NCI-H2029 (cell line): ENCODE data around the gene LRP1.

Source experiments
- DNase-seq: peaks from one replicate; lab custom pipeline; 2025; lab: John Stamatoyannopoulos, UW

Gene LRP1

DNA sequence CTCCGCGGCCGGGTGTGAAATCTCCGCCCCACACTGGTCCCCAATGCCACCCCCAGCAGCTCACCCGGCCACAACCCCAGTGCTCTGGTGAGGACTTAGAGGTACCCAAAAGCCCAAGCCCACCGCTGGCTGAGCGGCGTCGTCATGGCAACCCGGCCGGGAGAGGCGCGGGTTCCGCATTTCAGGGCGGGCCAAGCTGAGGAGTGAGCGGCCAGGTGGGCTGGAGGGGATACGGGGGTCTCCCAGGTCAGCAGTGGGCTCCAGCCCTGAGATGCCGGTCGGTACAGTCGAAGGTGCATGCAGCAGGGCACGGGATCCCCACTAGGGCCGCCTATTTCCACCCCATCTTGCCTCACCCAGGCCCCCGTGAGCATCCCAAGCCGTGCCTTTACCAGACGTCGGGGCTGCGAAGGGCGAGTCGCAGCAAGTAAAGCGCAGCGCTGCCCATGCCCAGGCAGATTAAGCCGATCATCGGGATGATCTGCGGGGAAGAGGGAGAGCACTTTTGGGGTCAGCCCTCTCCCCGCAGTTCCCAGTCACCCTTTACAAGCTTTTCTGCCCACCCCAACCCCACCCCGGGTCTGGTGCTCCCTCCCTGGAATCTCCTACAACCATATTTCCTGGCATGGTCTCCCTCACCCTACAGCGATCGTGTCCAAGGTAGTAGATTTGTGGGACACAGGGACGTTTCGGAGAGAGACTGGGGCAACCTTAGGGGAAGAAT lies 108.1 kb downstream of the LRP1 start:
- DNase-seq = no peak

DNA sequence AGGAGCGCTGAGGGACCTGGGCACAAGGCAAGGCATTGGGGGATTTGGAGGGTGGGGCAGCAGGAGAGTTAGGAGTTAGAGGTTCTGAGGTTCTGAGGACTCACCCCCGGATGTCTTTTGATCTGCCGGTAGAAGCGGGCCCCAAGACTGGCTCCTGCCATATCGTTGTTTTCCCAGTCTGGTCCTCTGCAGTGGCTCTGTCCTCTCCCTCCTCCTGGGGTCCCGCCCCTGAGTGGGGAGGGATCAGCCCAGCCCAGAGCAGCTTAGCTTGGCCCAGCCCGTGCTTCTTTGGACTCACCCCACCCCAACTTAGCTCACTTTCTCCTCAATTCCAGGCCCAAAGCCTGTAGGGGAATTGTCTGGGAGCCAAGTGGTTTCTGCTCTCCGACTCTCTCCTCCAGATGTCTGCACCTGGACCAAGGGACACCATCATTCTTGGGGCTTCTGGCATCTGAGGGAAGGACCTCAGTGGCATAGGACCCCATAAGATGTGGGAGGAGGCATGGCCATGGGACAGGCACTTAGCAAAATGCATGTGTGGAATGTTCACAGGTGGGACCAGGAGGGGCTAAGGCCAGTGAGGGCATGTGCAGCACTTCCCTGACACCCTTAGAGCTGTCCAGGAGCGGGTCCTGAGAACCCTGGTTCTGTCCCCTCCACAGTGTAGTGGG lies 108.8 kb downstream of the LRP1 start:
- no peak for DNase-seq

DNA sequence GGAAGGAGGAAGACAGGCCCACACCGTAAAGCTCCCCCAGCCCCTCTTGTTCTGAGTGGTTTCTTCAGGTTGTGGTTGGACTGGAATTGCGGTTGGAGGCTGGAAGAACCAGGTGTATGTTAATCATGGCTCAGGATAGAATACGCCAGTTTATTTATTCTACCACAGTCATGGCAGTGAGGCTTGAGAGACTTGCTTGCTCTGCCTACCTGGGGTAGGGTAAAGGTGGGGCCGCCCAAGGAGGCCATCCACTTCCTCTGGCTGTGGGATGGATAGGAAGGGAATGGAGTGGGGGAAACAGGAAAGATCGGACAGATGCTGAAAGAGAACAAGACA lies 109.3 kb downstream of the LRP1 start:
- peak; percentile 59 for DNase-seq

DNA sequence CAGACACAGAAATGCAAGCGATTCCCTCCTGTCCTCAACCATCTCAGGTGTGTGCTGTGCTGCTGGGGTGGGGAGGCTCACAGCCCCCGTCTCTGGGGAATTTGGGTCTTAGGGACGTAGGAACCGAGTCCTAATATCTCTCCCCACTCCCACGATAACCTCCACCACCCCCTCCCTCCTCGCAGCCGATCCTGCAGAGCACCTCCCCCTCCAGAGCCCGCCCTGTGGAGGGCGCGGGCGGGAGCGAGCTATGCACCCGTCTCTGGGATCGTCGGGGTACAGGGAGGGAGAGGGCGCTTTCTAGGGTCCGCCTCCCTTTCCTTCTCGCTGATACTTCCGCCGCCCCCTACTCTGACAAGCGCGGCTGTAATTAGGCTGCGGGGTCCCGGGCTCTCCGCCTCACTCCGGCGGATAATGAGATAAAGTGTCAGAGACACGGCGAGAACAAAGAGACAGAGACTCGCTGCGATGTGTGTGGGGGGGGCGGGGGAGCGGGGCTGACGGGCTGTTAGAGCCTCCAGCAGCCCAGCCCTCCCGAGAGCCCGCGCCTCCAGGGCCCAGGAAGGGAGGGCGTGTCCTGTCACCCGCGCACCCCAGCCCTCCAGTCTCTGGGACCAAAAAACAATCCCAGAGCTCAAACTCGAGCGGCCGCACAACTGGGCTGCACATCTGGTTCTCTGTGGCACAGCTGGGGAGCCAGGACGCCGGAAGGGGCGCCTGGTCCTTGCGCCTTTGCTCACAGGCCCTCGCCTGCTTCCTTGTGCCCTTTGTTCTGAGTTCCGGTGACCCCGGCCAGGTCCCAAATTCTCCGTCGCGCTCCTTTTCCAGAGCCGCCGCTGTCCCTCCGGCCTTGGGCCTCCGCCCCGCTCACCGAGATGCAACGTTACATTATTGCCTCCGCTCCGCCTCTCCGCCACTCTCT lies 109.9 kb downstream of the LRP1 start:
- peak; percentile 23 for DNase-seq

DNA sequence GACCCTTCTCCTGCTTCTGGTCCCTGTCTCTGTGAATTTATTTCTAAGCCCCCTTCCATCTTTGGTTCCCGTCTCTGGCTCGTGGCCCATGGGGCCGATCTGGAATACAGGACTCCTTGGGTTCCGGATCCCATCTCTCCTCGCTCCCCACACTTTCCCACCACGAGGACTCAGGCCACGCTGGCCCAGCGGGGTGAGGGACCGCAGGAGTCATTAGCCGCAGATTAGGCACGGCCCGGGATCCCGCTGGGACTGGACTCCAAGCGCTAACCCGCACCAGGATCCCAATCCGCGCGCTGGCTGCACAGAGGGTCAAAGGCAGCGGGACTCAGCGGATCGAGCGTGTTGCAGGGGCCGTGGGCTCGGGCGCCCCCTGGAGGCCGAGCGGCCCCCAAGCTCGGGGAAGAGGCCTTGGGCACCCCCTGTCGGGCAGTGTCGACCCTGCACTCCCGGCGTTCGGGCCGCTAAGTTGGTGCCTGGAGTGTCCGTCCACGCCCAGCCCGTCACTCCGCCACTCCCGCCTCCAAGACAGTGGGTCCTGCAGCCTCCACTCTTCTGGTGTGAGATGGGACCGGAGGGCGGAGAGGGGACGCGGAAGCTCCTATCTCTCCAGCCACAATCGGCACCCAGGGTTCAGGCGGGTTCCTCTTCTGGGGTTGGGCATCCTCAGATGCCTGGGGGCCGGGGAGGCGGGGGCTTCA lies 110.7 kb downstream of the LRP1 start:
- peak; percentile 83 for DNase-seq

DNA sequence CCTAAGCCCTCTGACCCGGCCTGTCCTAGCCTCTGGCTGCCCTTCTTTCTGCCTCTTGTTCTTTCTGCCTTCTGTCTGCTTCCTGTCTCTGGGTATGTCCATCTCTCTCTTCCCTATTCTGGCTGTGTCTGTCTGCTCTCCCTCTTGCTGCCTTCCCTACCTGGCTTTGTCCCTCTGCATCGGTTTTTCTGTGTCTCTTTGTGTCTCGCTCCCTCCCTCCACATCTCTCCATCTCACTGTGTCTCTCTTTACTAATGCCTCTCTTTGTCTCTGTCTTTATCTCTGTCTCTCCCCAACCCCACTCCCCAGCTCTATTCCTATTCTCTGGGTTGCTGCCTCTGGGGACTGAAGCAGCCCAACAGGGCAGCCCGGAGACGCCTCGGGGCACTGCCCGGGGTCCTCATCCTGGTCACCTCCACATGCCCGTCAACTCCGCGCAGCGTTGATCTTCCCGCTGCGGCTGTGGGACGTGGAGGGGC lies 111.3 kb downstream of the LRP1 start:
- no peak for DNase-seq

DNA sequence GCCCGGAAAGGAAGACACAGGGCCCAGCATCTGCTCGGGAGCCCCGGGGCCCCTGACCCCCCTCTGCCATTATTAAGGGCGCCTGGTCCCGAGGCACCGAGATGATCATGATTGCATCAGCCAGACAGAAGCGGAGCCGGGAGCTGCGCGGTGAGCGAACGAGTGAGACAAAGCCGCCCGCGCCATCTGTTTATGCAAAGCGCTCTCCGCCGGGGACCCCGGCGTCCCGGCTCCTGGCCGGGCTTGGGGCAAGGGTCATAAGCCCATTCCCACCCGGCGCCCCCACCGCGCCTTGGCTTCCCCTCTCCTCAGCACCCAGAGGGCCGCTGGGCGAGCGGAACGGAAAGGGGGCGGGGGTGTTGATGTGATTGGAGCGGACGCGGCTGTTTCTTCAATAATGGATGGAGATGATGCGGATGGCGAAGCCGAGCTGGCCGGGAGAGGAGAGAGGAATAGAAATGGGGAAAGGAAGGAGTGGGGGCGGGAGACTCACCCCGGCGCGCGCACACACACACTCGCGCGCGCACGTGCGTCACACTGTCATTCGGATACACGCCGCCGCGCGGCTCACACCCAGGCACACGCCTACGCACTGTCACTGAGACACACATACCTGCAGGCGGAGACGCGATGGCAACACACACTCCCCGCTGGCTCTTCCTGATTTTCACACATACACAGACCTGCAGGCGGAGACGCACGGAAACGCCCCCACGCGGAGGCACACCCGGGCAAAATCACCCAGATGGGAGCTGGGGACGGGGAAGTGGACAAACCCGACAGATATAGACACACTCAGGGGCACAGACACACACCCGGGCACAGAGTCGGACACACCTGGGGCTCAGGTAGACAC lies 112.0 kb downstream of the LRP1 start:
- DNase-seq = peak; percentile 82

DNA sequence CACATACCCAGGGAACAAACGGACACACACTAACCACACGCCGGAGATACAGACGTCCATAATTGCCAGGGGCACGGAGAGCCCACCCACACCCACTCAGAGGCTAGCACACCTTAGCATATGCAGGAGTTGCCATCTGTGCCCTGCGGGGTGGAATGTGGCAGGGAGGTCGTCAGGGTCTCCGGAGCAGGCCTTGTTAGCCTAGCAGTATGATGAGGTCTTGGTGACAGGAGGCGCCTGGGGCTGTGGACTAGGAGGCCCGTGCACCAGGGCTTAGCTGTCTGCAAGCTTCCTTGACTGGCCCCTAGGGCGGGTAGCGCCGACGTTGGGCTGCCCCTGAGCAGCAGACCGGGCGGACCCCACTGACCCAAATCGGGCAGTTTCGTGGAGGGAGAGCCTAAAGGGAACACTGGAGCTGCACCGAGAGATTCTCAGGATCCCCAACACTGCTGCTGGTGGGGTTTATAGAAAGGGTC lies 112.7 kb downstream of the LRP1 start:
- peak; percentile 16 for DNase-seq

DNA sequence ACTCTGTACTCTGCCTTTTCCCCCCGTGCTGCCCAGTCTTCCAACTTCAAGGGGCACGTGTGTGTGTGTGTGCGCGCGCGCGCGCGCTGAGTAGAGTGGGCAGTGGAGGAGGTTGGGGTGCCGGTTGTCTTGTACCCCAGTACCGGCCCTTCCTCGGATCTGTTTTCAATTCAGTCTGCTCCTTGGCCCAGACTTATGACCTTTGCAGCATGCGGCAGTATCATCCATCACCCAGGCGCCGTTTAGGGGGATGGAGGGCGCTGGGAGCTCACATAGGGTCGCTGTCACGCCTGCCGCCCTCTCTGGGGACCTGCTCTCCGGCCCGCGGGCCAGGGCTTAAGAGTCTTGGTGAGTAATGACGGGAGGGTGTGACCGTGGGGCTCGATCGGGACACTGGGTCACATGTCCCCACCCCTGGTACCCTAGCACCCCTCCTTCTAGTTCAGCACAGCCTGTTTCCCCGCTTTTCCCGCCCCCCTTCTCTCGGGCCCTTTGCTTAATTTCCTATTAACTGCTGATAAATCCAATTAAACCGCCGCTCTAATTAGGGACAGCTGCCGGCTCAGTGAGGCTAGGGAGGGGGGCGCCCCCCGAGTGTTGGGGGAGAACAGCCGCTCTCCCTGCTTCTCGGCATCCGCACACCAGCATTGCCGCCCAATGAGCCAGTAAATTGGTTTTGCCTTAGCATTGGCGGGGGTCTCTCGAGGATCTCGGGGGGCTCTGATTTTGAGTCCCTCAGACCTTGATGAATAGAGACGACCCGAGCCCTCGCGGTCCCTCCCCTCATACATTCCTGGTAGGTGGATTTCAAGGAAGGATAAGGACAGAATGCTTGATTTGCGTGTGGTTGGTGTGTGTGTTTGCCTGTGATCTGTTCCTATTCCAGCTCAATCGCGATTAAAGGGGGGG lies 113.4 kb downstream of the LRP1 start:
- no peak for DNase-seq

DNA sequence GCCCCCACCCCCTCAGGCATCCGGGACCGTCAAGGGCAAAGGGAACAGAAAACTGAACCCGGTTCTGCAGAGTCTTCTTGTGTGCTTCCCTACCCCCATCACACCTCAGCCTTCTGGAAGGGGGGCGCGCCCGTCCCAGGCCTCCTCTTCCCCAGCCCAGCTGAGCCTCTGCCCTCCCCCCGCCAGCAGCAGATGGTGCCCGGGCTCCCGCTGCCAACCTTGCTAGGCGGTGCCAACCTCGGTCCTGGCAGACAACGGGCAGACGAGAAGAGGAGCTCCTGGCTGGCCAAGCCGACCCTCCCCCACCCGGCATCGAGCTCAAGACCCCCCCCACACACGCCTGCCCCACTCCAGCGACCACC lies 114.0 kb downstream of the LRP1 start:
- peak; percentile 84 for DNase-seq

DNA sequence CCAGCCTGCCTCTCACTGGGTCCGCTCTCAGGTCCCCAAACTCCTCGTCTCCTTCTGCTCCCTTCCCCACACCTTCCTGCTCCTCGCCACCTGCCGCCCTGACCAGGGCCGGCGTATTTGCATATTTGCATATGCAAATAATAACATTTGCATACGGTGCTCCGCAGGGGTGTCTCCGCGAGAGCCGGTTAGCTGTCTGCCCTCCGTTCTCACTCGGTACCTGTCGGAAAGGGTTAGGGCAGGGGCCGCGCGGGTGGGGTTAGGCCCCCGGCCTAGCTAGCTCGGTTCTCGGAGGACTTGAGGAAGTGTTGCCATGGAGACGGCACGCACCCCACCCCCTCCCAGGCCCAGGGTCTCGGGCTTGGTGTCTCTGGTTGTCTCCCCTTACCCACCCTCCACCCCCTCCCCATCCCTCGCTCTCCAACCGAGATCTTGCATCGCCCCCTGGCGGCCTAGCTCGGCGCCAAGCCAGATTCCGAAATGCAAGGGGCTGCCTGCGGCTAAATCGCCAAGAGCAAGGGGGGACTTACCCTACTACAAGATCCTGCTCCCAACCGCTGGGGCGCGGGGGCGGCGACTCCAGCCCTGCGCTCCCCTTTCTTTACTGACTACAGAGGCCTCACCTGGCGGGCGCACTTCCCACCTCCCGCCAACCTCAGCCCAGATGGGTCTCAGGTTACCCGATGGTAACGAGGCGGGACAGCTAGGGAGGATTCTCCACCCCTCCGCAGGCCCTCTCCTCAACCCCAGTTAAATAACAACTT lies 114.6 kb downstream of the LRP1 start:
- DNase-seq = peak; percentile 96

DNA sequence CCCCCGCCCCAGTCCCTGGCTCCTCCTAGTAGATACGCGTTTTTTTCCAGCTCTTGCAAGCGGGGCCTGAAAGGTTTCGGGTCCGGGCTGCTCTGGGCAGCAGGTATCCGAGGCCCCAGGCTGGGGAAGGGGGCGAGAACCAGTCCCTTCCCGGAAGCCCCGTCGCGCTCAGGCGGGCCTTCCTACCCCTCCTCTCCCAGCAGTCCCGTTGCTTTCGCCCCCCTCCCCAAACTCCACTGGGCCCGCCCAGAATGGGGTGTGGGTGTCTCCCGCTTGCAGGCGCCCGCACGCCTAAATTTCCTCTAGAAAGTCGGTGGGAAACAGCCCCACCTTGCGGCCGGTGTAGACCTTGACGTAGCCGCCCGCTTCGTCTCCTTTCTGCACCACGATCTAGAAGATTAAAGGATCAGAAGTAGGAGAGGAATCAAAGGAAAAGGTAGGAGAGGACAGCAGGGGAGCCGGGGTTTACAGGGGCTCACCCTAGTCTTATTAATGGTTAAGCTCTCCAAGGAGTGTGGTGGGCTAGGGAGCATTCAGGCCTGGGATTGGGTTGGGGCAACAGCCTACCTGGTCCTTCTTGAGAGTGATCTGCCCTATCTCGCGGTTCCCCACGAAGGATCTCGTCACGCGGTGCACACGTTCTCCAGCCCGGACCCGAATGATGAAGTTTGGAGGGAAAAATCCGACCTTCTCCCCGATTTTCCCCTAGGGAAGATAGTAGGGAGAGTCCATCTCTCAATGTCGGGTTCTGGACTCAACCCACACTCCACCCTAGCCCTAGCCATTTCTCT lies 115.4 kb downstream of the LRP1 start:
- peak; percentile 85 for DNase-seq

DNA sequence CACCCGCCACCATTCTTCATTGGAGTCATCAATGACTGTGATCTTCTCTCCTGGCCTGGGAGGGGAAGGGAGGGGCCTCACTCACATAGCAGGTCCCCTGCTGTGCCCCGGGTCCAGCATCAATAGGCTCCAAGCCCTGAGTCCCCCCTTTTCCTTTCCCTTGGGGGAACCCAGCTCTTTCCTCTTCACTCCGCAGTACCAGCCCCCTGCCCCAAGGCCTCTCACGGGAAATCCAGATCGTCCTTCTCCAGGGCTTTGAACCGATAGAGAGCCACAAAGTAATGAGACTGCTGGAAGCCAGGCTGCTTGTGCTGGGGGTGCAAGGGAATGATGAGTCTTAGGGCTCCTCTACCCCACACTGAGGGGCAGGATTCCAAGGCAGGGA lies 116.0 kb downstream of the LRP1 start:
- no peak for DNase-seq

DNA sequence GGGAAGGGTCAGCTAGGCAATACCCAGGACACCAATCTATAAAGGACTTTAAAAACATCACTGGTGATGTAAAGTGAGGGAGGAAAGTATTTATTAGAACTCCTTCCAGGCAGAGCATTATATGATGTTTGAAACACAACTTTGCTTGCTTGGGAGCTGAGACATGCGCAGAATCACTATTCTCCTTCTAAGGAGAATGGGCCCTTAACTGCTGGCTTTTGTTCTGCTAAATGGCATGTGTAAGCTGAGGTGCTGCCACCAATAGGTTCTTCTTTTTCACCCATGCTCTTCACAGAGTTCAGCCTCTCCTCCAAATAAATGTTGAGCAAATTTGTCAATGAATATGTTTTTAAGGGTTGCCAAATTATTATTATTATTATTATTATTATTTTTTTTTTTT lies 118.8 kb downstream of the LRP1 start:
- DNase-seq = no peak

DNA sequence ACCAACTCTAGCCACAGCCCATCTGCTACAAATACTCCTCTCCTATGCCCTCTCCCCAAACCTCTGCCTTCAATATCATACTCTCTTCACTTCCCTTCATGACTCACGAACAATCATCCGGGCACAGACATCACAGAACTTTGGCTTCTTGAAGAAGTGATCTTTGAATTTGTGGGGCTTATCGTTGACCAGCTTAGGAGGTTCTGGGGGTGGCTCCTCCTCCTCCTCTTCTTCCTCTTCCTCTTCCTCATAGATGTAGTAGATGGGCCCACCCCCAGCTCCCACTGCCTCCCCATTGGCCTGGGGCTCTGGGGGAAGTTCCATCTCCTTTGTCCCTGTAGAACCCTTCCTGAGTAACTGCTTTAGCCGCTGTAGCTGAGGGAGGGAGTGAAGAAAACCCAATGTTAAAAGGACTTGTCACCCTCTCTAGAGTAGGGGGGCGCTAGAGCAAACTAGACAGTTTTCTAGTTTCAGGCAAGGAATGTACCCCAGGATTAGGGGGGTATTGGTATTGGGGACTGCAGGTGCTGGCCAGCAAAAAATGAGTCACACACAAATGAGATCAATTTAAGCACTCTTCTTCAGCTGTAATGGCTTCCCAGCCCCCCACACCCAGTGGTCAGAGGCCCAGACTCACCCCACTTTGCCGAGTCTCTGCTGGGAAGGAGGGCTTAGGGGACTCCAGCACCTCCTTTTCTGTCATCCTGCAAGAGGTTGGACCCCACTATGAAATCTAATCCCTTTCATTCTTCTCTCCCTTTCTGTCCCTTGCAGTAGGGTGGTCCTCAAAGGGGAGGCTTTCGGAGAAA lies 120.9 kb downstream of the LRP1 start:
- no peak for DNase-seq

DNA sequence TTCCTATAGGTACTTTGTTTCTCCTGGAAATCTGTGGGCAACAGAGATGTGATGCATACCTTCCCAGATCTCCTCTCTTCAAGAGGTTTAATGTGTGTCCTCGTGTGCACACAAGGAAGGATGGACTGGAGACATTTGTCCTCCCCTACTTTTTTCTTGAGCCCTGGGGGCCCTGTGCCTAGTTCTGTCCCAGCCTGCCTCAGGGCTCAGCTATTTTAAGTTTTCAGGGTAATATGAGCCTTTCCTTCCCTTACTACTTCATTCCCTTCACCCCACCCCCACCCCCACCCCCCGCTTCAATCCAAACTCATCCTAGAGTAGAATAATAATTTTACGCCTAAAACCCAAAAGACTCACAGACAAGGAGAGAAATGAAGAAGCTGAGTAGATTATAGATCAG lies 122.3 kb downstream of the LRP1 start:
- DNase-seq = no peak

DNA sequence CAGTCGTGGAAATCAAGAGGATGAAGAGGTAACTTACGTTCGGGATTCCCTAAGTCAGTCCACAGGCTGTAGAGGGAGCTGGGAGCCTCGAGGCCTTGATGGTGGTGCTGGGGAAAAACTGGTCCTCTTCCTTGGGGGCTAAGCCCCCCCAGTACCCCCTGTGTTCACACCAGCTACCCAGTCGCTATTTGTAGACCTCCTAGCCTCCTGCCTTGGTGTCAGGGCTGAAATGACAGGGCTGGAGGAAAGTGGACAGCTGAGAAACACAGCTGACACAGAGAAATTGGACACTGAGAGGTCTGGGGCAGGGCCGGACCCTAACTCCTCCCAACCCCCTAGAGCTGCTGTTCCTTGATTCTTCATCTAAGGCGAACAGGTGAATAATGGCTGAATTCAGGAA lies 122.7 kb downstream of the LRP1 start, which contains the start of gene STAC3:
Gene STAC3, minus strand, starts transcription at position 232 of the 400 bp plus-strand sequence. CDS start 1,551 bp downstream, outside the sequence.
- no peak for DNase-seq
